Measurements from ENCODE around the gene EMC9. TPM values are rescaled to one million over a fixed set of nuclear protein-coding genes. Genes with fewer than 3 reads are reported as not detected.

The EMC9 gene
- polyA plus RNA-seq, 1 of the 3 experiments (the other 2 are of a cell fraction), result 19.3 TPM

DNA sequence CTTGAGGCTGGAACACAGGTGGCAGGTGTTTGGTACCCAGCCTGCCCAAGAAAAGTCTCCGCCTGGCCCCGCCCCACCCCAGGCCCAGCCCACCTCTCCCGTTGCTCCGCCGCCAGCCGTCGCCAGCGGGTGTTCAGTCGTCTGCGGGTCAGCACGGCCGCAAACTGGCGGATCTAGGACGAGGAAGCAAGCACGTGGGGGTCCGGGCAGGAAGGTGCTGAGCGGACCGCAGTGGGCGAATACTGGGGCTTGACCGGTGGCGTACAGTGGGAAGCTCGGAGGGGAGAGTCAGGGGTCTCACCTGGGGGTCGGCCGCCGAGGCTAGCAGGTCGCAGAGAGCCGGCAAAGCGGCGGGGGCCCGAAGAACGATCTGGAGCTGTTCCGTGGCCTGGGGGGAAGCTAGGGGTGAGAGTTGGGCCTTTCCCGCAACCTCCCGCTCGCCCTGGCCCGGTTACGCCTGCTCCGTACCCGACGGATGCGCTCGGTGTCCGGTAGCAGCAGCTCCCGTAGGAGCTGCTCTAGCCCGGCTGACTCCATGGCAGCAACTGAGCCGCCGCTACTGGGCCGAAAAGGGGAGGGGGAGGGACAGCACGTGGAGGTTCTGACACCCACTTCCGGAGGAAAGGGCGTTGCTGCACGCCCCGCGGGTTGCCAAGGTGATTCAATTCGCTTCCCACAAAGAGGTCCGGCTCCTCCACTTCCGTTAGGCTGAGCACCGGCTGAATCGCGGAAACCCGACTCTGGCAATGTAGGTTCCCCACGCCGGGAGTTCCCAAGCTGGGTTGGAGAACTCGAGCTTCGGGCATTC is 47.1 kb upstream of the EMC9 start, which contains the start of gene IPO4 (continued):
- TF ChIP-seq FOXM1 (IDR thresholded peaks at IDR 0.05; ENCODE audit: low read depth), result no peak
- peak; percentile 99 for TF ChIP-seq SIN3A (IDR thresholded peaks at IDR 0.05; ENCODE audit: borderline replicate concordance, low read depth, low read length)
- no peak for TF ChIP-seq FOSL2 (IDR thresholded peaks at IDR 0.05; ENCODE audit: borderline replicate concordance, low read depth)
- peak; percentile 4 to 31; a peak in 1 of 4 replicates for TF ChIP-seq EP300 (IDR thresholded peaks at IDR 0.05; ENCODE audit: borderline replicate concordance in 1 of 2, low read depth in 1 of 2, low read length in 1 of 2)
- peak; percentile 82 for TF ChIP-seq ELF1 (IDR thresholded peaks at IDR 0.05)
- TF ChIP-seq NRF1 (IDR thresholded peaks at IDR 0.05; ENCODE audit: low read depth, low read length), result no peak
- peak; percentile 36; the same call in 1 of the 2 replicates for TF ChIP-seq TCF12 (IDR thresholded peaks at IDR 0.05)
- TF ChIP-seq, protein P1, sequence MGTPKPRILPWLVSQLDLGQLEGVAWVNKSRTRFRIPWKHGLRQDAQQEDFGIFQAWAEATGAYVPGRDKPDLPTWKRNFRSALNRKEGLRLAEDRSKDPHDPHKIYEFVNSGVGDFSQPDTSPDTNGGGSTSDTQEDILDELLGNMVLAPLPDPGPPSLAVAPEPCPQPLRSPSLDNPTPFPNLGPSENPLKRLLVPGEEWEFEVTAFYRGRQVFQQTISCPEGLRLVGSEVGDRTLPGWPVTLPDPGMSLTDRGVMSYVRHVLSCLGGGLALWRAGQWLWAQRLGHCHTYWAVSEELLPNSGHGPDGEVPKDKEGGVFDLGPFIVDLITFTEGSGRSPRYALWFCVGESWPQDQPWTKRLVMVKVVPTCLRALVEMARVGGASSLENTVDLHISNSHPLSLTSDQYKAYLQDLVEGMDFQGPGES (IDR thresholded peaks at IDR 0.05; ENCODE audit: low read depth, low read length), result peak; percentile 48; the same call in 1 of the 2 replicates
- 0 out of 2 replicates have a peak, but pooled peaks have one; percentile 13 for TF ChIP-seq TEAD4 (IDR thresholded peaks at IDR 0.05; ENCODE audit: borderline replicate concordance, insufficient read depth)
- peak; percentile 37; the same call in 1 of the 2 replicates for TF ChIP-seq NFIC (IDR thresholded peaks at IDR 0.05; ENCODE audit: borderline replicate concordance)
- TF ChIP-seq, protein P2, sequence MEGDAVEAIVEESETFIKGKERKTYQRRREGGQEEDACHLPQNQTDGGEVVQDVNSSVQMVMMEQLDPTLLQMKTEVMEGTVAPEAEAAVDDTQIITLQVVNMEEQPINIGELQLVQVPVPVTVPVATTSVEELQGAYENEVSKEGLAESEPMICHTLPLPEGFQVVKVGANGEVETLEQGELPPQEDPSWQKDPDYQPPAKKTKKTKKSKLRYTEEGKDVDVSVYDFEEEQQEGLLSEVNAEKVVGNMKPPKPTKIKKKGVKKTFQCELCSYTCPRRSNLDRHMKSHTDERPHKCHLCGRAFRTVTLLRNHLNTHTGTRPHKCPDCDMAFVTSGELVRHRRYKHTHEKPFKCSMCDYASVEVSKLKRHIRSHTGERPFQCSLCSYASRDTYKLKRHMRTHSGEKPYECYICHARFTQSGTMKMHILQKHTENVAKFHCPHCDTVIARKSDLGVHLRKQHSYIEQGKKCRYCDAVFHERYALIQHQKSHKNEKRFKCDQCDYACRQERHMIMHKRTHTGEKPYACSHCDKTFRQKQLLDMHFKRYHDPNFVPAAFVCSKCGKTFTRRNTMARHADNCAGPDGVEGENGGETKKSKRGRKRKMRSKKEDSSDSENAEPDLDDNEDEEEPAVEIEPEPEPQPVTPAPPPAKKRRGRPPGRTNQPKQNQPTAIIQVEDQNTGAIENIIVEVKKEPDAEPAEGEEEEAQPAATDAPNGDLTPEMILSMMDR (IDR thresholded peaks at IDR 0.05), result no peak
- TF ChIP-seq SMC3 (IDR thresholded peaks at IDR 0.05; ENCODE audit: low read depth, low read length), result no peak
- peak; percentile 96 for TF ChIP-seq CHD2 (IDR thresholded peaks at IDR 0.05; ENCODE audit: low read length, partially characterized antibody)
- TF ChIP-seq, protein P3, sequence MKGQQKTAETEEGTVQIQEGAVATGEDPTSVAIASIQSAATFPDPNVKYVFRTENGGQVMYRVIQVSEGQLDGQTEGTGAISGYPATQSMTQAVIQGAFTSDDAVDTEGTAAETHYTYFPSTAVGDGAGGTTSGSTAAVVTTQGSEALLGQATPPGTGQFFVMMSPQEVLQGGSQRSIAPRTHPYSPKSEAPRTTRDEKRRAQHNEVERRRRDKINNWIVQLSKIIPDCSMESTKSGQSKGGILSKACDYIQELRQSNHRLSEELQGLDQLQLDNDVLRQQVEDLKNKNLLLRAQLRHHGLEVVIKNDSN (IDR thresholded peaks at IDR 0.05; ENCODE audit: borderline replicate concordance, low read depth), result peak; percentile 84
- peak; percentile 87 for TF ChIP-seq TAF1 (IDR thresholded peaks at IDR 0.05; ENCODE audit: borderline replicate concordance, low read depth, low read length)
- TF ChIP-seq GABPA (IDR thresholded peaks at IDR 0.05; ENCODE audit: low read depth), result peak; percentile 97

DNA sequence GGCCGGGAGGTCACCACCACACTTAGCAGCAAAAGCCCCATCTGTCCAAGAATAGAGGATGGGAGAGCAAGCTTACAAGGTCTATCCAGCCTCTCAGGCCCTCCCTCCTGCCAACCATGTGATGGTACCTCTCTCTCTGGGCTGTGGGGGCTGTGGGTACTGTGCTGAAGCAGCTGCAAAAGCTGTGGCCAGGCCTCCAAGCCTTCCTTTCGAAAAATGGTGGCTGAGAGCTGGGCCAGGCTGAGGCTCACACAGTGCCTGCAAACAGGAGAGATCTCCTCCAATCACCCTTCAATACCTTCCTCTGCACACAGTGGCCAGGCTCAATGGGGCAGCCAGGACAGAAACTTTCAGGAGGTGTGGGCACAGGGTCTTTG is 46.1 kb upstream of the EMC9 start:
- 100% methylated on average over 1 of the region's 2 CpGs for WGBS (ENCODE audit: low lambda C conversion rate)
- H3K9ac ChIP-seq, result peak overlapping the region; percentile 76; the same call in 1 of the 2 replicates
- ChIA-PET POLR2A (interaction anchor here (0.9 to 3.2 kb wide), 4 partner anchors 9 to 120 kb away, joined by 3 to 10 read pairs (median 6); partner anchors contain the start of gene CIDEB), CTCF (interaction anchor here (1.3 to 2.6 kb wide), 5 partner anchors 27 to 244 kb away, joined by 4 to 14 read pairs (median 8); partner anchors contain the start of gene IRF9)
- DNase-seq, result no peak
- H3K36me3 ChIP-seq (replicated peaks in 1 of 2; ENCODE audit: control insufficient read depth in 1 of 2, insufficient read depth in 2 of 2, low read length in 1 of 2), result peaks cover 29 to 68% of the 10 kb centered on the region in 2 experiments
- peak overlapping the region; percentile 98 for H3K4me2 ChIP-seq
- peaks cover 33% of the 10 kb centered on the region for H3K79me2 ChIP-seq (ENCODE audit: insufficient read depth)
- peak overlapping the region; percentile 88 to 96 for H3K4me3 ChIP-seq (ENCODE audit: low read depth in 2 of 2, low read length in 1 of 2)
- no peak for TF ChIP-seq MEF2A (IDR thresholded peaks at IDR 0.05; ENCODE audit: borderline replicate concordance, low read depth)
- TF ChIP-seq, protein P4, sequence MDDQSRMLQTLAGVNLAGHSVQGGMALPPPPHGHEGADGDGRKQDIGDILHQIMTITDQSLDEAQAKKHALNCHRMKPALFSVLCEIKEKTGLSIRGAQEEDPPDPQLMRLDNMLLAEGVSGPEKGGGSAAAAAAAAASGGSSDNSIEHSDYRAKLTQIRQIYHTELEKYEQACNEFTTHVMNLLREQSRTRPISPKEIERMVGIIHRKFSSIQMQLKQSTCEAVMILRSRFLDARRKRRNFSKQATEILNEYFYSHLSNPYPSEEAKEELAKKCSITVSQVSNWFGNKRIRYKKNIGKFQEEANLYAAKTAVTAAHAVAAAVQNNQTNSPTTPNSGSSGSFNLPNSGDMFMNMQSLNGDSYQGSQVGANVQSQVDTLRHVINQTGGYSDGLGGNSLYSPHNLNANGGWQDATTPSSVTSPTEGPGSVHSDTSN (IDR thresholded peaks at IDR 0.05), result no peak
- no peak for TF ChIP-seq POLR2AphosphoS5 (IDR thresholded peaks at IDR 0.05; ENCODE audit: low read depth, low read length)
- TF ChIP-seq RCOR1 (IDR thresholded peaks at IDR 0.05; ENCODE audit: low read length), result no peak
- TF ChIP-seq TEAD4 (IDR thresholded peaks at IDR 0.05; ENCODE audit: borderline replicate concordance, insufficient read depth), result no peak
- no peak for TF ChIP-seq RAD21 (IDR thresholded peaks at IDR 0.05; ENCODE audit: low read length)
- TF ChIP-seq SIN3A (IDR thresholded peaks at IDR 0.05; ENCODE audit: borderline replicate concordance, low read depth, low read length), result no peak
- TF ChIP-seq NRF1 (IDR thresholded peaks at IDR 0.05; ENCODE audit: low read depth, low read length), result no peak
- no peak for TF ChIP-seq EP300 (IDR thresholded peaks at IDR 0.05; ENCODE audit: borderline replicate concordance in 1 of 2, low read depth in 1 of 2, low read length in 1 of 2)
- no peaks in the 10 kb centered on the region for H3K27me3 ChIP-seq (ENCODE audit: insufficient read depth)
- 0 out of 2 replicates have a peak overlapping the region, but pooled peaks have one; percentile 62 for H2AFZ ChIP-seq (ENCODE audit: low read depth)
- H3K9me2 ChIP-seq, result no peaks in the 10 kb centered on the region
- H3K9me3 ChIP-seq, result no peaks in the 10 kb centered on the region
- H3K27ac ChIP-seq (ENCODE audit: low read depth in 2 of 2, low read length in 1 of 2), result no peak overlapping the region; a peak in 1 of 4 replicates
- H3K4me1 ChIP-seq (ENCODE audit: control insufficient read depth in 1 of 2, insufficient read depth in 2 of 2, low read depth in 1 of 2, low read length in 1 of 2), result peaks cover 9 to 21% of the 10 kb centered on the region in 2 experiments
- peaks cover 13% of the 10 kb centered on the region for H3F3A ChIP-seq (replicated peaks; ENCODE audit: insufficient read depth)
- H4K20me1 ChIP-seq (ENCODE audit: insufficient read depth), result no peaks in the 10 kb centered on the region
